ENCODE data around the gene SLC4A7. TPM values are rescaled to one million over a fixed set of nuclear protein-coding genes. Genes with fewer than 3 reads are reported as not detected.
A peak's percentile ranks its signal among the peaks of the same experiment; 100 is the strongest.

The SLC4A7 gene
- total RNA-seq, 2 donors from 2014 or later = 24.7 to 28.0 TPM

DNA sequence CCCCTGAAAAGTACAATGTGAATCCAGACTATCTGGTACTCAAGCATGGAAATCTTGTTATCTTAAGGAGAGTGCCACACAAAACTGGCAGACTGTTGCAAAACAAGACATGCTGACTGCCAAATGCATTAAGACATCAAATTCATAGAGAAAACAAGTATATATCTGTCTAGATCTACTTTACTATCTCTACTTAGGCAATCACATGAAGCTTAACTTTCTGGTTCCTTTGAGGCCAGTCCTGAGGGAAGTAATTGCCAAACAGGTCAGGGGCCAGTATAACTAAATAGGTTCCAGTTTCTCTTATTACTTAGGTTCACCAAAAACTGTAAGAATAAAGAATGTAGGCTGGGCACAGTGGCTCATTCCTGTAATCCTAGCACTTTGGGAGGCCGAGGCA is 15.9 kb upstream of the SLC4A7 start:
- intact Hi-C loops (cut with DNase I, micrococcal nuclease) = no loop called here
- DNase-seq (no peak), ATAC-seq (no peak)

DNA sequence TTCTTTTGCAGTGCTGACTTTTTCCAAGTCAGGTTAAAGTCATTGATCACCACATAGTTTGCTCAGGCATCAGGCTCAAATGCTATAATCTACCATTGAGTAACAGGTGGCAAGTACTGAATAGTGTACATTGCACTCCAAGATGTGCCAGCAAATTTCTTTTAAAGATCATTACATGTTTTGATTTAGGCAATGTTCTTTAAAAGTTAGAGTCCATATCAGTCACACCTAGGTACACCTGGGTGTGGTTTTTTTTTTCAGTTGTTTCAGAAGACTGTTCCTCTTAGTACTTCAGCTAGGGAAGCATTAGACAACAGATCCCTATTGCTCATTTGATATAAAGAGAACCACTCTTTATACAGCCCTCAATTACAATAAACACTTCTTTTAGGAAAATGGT is 10.6 kb upstream of the SLC4A7 start:
- ATAC-seq (peak; percentile 81), DNase-seq (no peak)
- intact Hi-C loops (cut with DNase I, micrococcal nuclease) = no loop called here

DNA sequence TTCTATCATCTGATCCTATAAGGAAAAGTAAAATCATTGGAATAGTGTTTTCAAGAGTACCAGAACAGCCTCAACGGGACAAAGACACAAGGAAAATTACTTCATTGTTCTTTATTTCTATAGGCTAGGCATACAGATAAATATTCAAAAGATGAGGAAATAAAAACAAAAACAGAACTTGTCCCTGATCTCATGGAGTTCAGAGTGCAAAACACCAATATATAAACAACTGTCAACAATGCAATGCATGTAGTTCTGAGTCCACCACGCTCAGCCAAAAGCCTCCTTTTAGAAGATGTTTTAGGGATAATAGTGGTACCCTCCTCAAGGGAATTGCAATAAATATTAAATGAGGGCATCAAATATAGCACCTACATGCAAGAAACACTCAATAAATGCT is 4.6 kb upstream of the SLC4A7 start:
- no peak for DNase-seq
- intact Hi-C loops (cut with DNase I, micrococcal nuclease) = no loop called here
- no peak for ATAC-seq

DNA sequence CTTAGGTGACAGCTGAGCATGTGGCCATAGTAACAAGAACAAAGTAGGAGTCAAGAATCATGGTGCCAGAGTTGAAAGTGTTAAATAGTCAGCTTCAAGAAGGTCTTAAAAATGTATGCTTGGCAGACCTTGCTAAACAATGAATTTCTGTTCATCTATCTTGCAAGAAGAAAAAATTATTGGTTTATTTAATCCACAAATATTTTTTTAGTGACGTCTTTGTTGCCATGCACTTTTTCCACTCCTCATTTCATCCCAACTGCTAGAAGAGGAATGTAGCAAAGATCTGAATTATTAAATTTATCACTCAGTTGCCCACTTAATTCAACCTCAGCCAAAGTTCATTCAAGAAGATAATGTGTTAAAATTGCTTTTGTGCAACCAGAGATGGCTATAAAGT is 3.2 kb upstream of the SLC4A7 start:
- intact Hi-C loops (cut with DNase I, micrococcal nuclease) = no loop called here
- DNase-seq = no peak
- ATAC-seq = no peak

DNA sequence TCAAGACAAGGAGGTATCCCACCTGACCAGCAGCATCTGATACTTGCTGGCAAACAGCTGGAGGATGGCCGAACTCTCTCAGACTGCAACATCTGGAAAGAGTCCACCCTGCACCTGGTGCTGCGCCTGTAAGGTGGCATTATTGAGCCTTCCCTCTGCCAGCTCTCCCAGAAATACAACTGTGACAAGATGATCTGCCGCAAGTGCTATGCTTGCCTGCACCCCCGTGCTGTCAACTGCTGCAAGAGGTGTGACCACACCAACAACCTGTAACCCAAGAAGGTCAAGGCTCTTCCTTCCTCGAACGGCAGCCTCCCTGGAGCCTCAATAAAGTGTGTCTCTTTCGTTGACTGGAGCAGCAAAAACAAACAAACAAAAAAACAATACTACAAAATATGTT is 2.2 kb upstream of the SLC4A7 start:
- intact Hi-C loops (cut with DNase I, micrococcal nuclease) = no loop called here
- no peak for ATAC-seq
- DNase-seq = no peak

DNA sequence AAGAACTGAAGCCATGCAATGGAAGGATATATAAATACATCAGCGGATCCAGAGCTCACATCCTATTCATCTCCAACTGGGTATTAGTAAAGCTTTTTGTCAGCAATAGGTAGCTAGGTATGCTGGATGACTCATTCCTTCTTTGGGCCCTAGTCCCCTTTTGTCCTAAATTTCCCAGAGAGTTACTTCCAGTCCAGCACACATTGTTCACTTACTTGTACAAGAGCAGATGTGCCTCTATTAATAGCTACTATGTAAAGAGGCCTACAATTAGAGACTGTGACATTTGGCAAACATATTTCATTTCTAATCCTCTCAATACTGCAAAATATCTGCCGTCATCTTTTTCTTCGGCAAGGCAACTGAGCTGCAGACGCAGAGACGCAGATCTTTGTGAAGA is 1.7 kb upstream of the SLC4A7 start:
- intact Hi-C loops (cut with DNase I, micrococcal nuclease) = no loop called here
- DNase-seq = no peak
- ATAC-seq = no peak

DNA sequence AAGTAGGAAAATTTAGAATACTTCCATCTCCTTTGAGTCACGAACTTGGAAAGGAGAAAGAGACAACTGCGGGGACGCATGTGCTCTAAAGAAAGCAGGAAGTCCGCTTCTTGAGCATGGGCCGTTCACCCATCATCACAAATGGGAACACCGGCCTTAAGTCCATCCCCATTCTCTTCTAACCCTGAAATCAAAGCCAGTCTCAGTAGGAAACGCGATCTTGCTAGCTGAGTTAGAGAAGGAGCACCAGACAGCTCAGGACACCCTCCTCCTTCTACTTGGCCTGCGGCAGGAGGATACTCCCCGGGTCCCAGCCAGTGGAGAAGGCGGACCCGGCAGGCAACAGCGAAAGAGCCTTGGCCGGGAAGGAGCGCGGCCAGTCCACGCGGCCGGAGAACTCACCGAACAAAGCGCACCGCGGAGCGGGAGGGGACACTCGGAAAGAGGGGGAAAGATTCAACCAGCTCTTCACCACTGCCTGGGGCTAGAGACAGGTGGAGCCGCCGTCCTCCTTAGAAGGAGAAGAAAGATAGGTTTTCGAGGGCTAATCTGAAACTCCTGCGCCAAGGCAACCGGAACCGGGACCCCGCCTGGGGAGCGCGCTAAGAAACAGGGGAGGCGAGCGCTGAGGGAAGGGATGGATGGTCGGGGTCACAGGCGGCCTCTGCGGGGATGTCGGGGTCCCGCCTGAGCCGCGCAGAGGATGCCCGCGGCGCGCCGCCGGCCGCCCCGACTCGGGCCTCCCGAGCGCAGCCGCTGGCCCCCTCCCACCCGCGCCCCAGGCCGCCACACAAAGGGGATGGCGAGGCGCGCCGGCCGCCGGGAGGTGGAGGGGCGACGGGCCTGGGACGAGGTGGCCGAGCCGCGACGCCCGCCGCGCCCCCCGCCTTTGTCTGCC is 818 bp downstream of the SLC4A7 start:
- ATAC-seq = peak; percentile 11
- intact Hi-C loops (cut with DNase I, micrococcal nuclease) = no loop called here

DNA sequence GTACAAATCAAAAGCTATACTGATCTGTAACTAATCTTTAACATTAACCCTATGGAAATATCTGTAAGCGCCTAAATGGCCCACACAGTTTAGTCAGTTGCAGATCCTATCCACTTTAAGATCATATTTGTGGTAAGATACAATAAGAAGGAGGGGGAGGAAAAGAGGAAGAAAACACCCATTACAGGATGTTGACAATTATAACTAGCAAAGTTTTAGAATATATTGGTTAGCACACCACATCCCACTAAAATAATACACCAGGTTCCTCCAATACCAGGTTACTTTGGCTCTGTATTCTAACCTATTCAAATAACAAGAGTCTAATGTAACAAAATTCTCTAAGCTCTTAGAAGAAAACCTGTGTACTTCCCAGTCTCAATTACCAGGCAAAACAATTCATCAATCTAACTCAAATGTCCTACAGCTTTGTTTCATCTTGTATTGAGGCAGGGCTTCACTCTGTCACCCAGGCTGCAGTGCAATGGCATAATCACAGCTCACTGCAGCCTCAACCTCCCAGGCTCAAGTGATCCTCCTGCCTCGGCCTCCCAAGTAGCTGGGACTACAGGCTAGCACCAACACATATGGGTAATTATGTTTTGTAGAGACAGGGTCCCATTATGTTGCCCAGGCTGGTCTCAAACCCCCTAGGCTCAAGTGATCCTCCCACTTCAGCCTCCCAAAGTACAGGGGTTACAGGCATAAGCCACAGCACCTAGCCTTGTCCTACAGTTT is 4.2 kb downstream of the SLC4A7 start:
- DNase-seq (no peak), ATAC-seq (no peak)
- intact Hi-C loops (cut with DNase I, micrococcal nuclease) = loop anchor here in 1 of 2 donors (10.0 kb wide), 1 partner anchor 195 kb away; no protein-coding TSS in a partner anchor

More for the DNA sequence above, 818 bp downstream of the SLC4A7 start:
- peak; percentile 39 to 63 for DNase-seq

DNA sequence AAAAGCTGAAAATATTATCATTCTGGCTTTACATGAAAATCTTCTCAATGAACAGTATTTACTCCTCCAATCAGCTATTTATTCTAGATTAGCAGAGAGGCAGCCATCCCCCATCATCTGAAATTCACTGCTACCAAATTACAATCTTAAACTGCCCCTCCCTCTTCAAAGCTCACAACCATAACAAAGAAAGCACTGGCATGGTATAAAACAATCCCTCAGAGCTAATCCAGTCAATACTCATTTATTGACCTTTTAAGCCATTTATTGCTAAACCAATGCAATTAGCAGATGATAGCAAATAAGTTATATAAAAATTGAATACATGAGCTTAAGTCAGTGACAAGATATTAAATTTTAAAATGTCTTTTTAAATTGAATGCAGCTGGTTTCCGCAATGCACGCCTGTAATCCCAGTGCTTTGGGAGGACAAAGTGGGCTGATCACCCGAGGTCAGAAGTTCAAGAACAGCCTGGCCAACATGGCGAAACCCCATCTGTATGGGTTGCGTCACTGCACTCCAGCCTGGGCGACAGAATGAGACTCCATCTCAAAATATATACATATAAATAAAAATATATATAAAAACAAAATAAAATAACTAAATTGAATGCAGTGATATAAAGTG is 12.1 kb downstream of the SLC4A7 start:
- intact Hi-C loops (cut with DNase I, micrococcal nuclease) = loop anchor here in 1 of 2 donors (10.0 kb wide), 1 partner anchor 203 kb away; no protein-coding TSS in a partner anchor
- ATAC-seq (no peak), DNase-seq (no peak)

DNA sequence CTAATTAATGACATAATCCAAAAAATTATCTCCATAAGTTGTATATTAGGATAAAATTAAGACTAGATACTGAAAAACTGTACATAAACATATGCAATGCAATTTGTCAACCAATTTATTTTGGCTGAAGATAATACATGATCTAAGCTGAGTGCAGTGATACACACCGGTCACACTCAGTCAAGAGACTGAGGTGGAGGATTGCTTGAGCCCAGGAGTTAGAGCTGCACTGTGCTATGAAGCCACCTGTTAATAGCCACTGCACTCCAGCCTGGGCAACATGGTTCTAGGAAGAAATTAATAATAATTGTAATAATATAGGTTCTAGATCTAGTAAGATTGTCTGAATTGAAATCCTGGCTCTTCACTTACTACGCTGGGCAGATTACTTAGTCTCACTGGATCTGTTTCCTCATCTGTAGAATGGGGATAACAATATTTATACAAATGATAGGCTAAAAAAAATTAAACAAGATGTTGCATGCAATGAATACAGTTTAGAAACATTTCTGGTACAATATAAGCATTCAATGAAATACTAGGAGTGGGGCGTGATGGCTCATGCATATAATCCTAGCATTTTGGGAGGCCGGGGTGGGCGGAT is 15.8 kb downstream of the SLC4A7 start:
- no peak for DNase-seq
- intact Hi-C loops (cut with DNase I, micrococcal nuclease) = loop anchor here in 1 of 2 donors (10.0 kb wide), 1 partner anchor 154 kb away; no protein-coding TSS in a partner anchor
- ATAC-seq = no peak

DNA sequence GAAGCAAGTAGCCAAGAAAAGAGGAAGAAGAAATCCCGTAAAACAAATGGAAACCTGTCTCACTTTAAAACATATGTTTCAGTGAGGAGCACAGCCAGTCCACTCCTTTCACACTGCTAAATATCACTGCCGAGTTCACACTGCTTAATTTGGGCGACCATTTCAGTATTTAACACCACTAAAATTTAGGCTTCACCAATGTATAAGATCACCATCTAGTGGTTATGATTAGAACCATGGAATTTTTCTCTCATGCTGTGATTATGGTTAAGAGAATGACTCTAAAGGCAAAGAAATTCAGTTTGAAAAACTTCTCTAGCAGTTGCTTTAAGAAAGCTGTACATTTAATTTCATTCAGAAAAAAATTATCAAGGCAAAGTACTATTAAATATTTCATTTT is 16.6 kb downstream of the SLC4A7 start:
- DNase-seq (no peak), ATAC-seq (peak; percentile 69)
- intact Hi-C loops (cut with DNase I, micrococcal nuclease) = loop anchor here in 1 of 2 donors (10.0 kb wide), 1 partner anchor 153 kb away; no protein-coding TSS in a partner anchor

DNA sequence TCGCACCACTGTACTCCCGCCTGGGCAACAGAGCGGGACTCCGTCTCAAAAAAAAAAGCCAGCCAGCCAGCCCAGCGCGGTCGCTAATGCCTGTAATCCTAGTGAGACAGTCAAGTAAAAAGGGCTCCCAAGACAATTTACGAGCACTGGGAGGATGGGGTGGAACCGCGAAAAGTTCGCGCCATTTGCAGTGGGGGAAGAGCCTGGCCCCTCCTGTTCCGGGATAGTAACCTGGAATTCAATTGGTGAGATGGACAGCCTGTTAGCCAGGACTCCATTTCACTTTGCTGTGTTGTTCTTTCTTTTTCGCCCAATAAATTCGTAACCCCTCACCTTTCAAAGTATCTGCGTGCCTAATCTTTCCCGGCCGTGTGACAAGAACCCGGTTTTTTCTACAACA is 19.5 kb downstream of the SLC4A7 start:
- intact Hi-C loops (cut with DNase I, micrococcal nuclease) = loop anchor here in 1 of 2 donors (10.0 kb wide), 1 partner anchor 150 kb away; no protein-coding TSS in a partner anchor
- ATAC-seq = no peak
- no peak for DNase-seq

DNA sequence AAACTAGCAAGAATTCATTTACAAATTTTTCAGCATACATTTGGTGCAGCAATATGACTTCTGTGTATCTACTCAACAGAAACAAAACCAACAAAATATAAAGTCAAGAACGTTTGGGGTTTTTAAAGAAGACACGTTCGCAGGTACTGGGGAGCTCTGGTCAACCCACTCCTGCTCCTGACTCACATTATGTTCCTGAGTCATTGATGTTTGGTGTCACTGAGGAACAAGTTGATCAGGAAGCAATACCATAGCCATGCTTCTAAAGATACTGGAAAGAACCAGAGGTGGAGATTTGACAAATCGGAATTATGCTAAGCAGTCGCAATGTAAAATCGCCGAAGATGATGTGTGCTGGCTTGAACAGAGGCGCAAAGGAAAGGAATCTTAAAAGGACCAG is 22.0 kb downstream of the SLC4A7 start:
- intact Hi-C loops (cut with DNase I, micrococcal nuclease) = loop anchor here in 1 of 2 donors (10.0 kb wide), 1 partner anchor 147 kb away; no protein-coding TSS in a partner anchor
- DNase-seq (no peak), ATAC-seq (no peak)

DNA sequence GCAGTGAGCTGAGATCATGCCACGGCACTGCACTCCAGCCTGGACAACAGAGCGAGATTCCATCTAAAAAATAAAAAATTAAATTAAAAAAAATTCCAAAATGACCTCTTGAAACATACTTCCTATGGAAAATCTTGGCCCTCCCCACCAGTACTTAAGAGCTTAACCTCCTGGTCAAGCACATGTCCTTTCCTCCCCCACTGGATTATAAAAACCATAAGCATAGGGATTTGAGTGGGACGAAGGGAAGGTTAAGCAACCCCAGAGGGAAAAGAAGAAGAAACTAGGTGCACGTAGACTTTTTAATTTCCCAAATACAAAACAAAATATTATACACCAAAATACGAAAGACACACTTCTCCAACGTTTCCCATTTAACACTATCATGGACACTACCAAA is 25.3 kb downstream of the SLC4A7 start:
- DNase-seq (no peak), ATAC-seq (no peak)
- intact Hi-C loops (cut with DNase I, micrococcal nuclease) = no loop called here

DNA sequence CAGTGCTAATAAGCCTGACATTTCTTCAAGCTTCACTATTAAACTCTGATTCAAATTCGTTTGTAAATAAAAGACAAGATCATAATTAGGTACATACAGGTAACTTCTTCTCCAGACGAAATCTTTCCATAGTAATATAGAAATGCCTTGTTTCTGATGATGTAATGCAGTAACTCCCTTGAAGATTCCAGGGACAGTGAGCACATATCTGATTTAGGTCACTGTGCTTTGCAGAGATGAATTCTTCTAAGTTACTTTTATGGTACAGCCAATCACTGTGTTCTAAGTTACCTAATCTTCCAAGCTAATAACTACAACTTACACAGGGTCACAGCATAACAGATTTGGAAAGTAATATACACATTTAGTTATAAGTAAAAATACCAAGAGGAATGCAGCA is 27.6 kb downstream of the SLC4A7 start:
- no peak for DNase-seq
- intact Hi-C loops (cut with DNase I, micrococcal nuclease) = no loop called here
- ATAC-seq = no peak

DNA sequence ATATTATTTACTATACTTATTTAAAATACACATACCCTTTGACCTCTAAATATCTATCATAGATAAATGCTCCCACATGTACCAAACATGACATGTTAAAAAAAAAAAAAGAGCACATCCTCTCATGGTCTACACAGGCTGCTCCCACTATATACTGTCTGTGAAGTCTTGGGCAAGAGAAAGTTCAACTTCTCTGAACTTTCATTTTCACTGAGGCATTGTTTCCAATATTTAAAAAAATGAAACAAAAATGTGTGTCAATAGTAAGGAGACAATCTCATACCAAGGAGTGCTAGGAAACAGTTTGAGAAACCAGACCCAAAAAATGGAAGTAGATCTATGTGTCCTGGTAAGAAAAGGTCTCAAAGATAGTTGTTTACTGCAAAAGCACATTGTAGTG is 29.3 kb downstream of the SLC4A7 start:
- ATAC-seq = no peak
- no peak for DNase-seq
- intact Hi-C loops (cut with DNase I, micrococcal nuclease) = no loop called here

DNA sequence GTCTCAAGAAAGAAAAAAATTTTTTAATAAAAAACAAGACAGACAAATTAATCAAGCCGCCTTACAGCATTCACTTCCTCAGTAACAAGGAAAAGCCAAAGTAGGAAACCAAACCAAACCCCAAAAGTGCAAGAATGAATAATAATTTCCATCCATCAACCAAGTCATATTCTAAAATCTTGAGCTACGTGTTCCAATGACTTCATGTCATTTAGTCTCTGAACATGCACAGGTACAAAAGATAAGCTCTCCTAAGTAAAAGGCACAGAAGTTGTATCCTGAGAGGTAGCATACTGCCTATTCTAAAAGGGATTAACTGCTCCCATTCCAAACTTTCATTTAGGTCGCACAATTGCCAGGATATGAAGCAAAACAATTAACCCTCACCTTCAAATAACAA is 29.7 kb downstream of the SLC4A7 start:
- intact Hi-C loops (cut with DNase I, micrococcal nuclease) = no loop called here
- DNase-seq (no peak), ATAC-seq (no peak)

DNA sequence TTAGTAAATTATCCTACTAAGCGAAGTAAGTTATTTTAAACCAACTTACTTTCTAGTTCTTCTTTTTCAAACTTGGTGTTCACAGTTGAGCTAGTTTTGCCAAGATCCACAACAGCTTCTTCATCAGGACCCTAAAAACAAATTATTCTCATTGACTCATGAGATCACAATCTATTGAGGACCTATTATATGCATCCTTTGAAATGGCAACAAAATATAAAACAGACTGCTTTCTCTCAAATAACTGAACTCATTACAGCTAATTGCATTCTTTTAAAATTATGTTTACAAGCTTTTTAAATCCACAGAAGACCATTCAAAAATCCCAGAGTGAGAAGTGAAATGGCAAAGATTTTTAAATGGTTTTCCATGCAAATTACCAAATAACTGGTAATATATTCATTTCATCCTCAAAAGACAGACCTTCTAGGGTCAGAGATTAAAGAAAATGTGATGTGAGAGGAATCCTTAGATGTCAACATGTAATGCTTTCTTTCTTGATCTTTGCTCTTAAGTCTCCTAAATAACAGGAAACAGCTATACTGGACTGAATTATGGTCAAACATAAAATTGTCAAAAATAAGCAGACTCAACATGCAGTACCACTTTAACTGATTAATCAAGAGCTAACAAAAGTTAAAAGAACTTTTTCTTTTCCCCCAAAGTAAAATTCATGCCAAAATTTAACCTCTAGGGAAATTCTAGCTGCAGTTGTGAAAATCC is 31.7 kb downstream of the SLC4A7 start:
- DNase-seq (no peak), ATAC-seq (no peak)
- intact Hi-C loops (cut with DNase I, micrococcal nuclease) = no loop called here
